ENCODE data around the gene TMEM116.

DNA sequence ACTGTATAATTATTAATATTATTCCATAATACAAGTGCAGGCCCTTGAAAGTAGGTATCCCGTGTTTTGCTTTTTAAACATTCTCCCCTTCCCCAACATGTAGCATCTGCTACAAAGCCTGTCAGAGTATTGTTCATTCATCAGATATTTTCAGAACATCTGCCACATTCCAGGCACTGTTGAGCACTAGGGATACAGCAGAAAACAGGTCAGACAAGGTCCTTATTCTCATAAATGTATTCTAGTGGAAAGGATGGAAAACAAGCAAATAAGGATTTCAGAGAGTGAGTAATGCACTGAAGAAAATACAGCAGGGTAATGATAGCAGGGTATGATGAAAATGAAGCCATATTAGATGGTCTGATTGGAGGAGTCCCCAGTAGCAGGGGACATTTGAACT, 4.1 kb upstream of the TMEM116 start:
- no peak for TF ChIP-seq CTCF (IDR thresholded peaks at IDR 0.05)
- TF ChIP-seq POLR2A (IDR thresholded peaks at IDR 0.05): no peak
- TF ChIP-seq EP300 (IDR thresholded peaks at IDR 0.05): no peak
